GM15510 (cell line): ENCODE data around the gene FAM151A.

Experiments used
- POLR2A ChIP-seq: IDR thresholded peaks from 3 replicates; pipeline ENCODE4 v1.6.1; 2011; ENCODE audit warnings: borderline replicate concordance; ENCODE audit not compliant: insufficient read length; ENCODE audit errors: extremely low read depth

The FAM151A gene

DNA sequence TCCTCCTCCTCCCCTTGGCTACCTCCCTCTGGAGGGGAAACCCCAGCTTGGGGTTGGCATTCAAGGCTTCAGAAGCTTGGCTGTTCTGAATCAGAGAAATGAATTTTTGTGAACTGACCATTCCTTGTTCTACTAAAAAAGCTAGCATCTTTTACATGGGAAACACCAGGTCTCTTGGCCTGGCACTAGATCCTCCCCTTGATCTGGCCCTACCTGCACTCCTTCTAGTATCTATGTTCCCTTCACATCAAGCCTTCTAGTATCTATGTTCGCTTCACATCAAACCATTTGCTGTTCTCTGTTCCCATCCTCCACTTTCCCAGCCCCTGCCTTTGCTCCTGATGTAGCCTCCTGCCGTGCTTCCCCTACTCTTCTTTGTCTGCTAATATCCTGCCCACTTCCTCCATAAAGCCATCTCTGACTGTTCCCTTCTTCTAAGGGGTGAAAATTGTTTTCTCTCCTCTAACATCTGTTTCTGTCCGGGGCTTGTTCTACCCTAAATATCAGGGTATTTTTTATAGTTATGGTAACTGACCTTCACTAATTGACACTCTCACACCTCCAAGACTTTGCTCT is 25.8 kb downstream of the FAM151A start:
- no peak for TF ChIP-seq POLR2A

DNA sequence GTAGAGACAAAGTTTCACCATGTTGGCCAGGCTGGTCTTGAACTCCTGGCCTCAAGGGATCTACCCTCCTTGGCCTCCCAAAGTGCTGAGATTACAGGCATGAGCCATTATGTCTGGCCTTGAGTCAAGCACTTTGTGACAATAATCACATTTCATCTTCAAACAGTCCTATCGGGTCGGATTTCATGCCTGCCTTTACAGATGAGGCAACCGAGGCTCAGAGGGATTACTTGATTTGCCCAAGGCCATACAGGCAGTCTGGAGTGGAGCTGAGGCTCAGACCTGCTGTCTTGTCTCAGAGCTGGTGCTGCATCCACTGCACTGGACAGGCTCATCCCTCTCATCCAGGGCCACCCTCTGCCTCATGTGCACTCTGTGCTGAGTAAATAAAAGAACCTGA is 26.6 kb downstream of the FAM151A start:
- no peak for TF ChIP-seq POLR2A

DNA sequence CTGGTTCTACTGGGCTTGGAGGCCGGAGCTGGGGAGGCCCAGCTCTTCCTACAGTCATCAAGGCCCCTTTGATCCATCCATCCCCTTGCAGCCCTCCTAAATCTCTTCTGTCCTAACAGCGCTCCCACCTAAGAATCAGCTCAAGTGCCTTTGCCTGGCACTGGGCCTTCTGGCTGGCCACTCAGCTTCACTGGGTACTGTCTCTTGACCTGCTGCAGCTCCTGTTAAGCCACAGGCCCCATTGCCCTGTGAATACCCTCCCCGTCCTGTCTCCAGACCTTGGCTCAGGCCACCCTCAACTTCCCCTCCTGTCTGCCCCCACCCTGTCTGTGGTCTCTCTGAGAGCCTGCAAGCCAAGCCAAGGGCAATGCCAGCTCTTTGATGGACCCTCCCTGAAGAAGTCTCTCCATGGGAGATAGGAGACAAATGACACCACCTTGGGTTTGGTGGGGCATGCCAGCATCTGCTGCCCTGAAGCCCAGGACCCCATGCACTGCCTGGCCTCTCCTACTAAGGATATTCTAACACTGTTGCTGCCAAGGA is 27.3 kb downstream of the FAM151A start:
- no peak for TF ChIP-seq POLR2A

DNA sequence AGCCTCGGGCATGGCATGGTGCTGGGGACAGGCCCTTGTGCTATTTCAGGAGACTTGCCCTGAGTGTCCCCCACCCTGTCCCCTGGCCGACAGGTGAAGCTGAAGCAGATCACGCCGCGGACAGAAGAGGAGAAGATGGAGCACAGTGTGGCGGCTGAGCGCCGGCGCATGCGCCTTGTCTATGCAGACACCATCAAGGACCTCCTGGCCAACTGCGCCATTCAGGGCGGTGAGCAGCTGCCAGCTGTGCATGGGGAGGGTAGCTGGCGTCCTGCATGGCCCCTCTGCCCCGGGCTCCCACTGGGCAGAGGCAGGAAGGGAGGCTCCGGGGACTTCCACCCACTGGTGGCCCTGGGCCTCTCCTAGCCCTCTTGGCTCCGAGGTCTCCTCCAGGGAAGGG is 28.9 kb downstream of the FAM151A start:
- TF ChIP-seq POLR2A, result no peak

DNA sequence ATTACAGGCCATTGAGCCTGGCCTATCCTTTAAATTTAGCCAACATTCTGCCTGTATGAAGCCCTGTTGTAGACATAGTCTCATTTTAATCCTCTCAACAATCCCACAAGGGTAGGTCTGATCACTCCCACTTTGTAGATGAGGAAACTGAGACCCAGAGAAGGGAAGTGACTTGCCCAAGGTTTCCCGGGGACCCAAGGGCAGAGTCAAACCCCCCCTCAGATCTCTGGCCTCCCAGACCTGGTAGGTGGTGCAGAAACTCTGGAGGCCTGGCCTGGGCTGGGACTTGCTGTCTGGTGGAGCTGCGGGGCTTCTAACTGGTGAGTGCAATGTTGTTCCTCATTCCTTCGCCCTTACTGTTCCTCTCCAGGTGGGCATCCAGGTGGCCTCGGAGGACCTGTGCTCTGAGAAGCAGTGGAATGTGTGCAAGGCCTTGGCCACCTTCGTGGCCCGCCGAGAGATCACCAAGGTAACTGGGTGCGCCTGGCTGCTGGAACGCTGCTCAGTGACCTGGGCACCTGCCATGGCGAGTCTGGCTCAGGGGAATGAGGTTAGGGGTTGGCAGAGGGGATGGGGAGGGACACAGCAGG is 29.7 kb downstream of the FAM151A start:
- TF ChIP-seq POLR2A, result no peak

DNA sequence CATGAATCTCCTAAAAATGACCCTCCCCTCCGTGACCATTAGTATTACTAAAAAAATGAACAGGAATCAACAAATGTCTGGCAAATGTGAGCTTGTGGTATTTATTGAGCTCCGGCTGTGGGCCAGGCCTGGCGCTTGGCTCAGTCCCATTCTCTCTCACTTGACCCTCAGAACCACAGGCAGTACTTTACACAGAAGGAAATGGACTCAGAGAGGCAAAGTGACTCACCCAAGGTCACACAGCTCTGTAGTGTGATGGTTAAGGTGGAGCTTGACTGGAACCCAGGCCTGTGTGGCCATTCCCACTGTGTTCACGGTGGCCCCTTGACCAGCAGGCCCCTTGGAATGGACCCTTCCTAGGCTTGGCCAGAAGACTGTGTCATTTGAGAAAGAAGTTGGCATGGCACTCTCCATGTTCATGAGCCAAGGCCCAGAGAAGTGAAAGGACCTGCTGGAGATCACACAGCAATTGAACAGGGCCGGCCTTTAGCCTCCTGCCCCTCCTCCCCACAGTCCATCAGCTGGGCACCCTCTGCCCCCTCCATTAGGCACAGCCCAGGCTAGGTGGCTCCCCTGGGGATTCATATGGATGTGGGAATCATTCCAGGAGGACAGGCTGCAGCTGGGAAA is 32.1 kb downstream of the FAM151A start:
- TF ChIP-seq POLR2A, result no peak

DNA sequence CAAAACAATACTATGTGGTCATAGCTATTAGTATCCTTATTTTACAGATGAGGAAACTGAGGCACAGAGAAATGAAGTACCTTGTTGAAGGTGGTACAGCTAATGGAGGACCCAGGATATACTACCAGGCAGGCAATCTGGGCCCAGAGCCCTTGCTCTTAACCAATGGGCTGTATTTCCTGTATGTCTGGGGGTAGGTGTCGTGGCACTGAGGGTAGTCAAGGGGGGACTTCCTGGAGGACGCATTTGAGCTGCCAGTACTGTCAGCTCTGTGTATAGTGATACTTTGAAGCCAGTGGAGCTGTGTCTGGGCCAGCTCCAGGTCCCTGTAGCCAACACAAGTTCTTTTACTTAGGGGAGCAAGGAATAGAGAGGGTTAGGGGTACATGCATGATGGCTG is 34.9 kb downstream of the FAM151A start:
- no peak for TF ChIP-seq POLR2A

DNA sequence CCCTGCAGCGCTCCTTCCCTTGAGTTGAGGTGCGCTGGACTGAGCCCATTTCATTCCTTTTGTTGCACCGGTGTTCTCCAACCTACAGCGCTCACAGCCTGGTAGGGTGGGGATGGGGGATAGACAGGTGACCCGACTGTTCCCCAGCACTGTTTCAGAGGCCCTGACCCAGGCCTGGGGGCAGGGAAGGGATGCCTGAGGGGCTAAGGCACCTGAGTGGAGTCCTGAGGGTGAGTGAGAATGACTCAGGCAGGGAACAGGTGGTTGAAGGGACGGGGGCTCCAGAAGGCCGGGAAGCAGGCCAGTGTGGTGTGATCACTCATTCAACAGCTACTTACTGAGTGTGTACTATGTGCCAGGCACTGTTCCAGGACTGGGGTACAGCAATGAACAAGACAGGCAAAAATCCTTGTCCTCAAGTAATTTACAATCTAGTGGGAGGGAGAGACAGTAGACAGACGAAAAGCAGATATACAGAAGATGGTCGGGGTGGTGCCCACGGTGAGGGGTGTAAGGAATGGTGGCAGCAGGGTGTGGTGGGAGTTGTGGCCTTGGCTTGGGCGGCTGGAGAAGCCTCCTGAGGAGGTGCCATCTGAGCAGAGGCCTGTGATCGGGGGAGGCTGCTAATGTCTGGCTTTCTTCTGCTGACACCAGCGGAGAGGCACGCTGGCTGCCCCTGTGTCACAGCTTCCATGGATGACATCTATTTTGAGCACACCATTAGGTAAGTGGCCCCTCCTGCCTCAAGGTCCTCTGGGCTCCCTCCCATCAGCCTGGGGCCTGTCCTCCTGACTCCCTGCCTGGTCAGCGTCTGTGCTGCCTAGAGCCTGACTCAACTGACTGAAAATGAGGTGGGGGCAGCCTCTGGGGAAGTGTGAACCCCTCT is 37.9 kb downstream of the FAM151A start:
- TF ChIP-seq POLR2A, result no peak

DNA sequence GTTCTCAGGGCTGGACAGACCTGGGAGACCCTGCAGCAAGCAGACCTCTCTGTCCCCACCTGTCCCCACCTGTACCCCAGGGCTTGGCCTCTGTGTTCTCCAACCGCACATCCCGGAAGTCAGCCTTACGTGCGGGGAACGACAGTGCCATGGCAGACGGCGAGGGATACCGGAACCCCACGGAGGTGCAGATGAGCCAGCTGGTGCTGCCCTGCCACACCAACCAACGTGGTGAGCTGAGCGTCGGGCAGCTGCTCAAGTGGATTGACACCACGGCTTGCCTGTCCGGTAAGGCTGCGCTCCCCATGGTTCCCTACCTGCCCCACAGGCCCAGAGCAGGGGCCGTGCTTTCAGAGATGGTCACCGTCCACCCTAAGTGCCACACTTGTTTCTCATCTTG is 38.8 kb downstream of the FAM151A start:
- TF ChIP-seq POLR2A, result no peak

DNA sequence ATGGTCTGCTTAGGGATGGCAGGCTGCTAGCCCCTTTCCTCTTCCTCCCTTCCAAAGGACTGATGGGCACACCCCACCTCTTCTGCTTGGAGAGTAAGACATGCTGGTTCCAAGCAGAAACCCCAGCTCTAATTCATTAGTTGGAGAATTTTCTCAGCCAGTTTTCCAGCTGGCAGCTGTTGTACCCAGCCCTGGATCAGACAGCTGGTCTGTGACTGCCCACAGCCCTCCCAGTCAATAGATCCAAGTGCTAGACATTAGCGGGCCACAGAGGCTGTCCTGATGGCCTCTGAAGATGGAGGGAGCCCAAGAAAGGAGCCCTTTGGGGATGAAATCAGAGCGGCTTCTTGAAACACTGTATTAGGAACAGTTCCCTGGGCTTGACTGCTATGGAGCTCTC is 39.5 kb downstream of the FAM151A start:
- no peak for TF ChIP-seq POLR2A

DNA sequence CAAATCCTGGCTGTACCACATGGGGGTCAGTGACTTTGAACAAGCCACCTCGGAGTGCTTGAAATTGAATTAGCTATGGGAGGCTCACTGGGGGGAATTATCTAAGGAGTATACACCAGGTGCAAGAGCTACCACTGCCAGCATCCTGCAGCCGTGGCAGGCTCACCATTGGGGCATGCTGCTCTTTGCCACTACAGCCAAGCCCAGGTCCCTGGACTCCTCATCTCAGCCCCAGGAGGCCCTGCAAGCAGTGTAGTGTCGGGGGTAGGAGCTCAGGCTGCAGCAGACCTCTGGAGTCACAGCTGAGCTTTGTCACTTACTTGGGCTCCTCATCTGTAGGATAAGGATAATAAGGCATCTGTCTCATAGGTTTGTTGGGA is 40.0 kb downstream of the FAM151A start:
- TF ChIP-seq POLR2A, result no peak

DNA sequence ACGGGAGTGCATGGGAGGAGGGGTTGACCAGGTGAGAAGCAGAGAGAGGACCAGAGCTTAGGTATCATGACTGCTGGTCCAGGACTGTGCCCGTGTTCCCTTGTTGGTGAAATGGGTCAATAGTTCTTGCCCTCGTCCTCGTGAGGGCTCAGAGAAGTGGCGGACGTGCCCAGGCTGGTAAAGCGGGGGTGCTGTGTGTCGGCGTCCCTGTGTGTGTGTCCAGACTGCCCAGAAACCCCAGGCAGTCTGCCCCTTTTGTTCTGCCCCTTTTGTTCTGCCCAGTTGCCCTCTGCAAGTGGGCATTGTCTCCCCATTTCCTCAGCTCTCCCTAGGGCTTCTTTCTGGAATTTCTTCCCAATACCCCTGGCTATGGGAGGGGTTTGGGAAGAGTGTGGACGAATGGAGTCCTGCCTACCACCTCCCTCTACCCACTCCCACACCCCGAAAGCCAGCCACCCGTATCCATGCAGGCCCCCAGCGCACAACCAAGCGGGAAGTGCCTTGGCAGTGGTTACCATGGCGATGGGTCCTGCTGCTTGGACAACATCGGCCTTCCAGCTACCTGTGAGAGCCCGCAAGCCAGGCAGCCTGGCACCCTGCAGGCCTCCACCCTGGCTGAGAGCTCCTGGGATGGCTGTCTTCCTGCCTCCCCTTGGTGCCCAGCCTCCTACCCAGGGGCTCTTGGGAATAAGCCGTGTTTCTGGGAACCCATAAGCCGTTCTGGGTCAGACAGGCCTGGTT is 40.6 kb downstream of the FAM151A start:
- TF ChIP-seq POLR2A, result no peak

DNA sequence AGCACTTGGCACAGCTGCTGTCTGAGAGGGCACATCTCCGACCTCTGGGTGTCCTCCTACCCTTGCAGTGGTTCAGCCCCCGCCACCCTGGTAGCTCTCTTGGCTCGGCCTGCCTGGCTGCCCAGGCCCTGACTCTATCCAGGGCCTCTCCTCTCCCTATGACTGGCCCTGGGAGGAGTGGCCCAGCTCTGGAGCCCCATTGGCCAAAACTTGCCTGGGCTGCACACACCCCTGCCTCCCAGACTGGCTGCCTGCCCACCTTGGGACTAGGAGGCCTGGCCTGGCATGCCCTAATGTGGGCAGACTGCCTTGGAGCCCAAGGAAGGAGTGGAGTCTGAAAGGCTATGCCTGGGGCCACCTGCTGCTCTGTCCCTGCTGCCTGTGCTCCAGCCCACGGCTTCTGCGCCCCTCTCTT is 41.7 kb downstream of the FAM151A start:
- no peak for TF ChIP-seq POLR2A

DNA sequence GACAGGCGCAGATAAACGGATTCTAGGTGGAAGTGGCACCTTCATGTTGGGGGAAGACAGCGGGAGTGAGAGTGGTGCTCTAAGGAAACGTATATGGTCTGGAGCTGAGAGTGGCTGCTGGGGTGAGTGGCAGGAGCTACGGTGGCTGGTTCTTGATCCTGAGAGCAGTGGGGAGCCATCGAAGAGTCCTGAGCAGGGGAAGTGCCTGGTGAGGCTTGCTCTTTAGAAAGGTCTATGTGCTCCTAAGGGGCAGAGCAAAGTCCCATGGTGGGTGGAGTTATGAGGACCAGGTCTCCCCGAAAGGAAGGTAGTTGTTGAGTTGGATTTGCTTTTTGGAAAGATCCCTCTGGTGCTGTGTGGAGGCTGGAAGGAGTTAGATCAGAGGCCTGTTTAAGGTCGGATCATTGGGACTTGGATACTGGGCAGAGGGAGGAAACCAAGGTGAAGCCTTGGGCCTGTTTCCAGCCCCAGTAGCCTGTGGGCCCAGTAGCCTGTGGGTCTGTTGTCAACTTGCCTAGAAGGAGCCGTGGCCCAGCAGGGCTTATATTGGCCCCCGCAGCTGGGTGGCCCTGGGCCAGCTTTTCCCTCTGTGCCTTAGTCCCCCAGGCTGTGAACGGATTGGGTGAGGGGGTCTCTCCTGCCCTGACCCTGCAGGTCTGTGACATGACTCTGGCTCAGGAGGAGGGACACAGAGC is 42.3 kb downstream of the FAM151A start:
- no peak for TF ChIP-seq POLR2A
